SK-N-MC (cell line): ENCODE results near the gene ZNF506.

ENCODE experiments used
- EZH2 ChIP-seq: fragments of 200-600 bp; sonication (generic); IDR thresholded peaks from one replicate; pipeline ENCODE4 v1.6.1; 2017; ENCODE audit warnings: antibody characterized with exemption
- FOXP2 ChIP-seq: optimal IDR thresholded peaks from 2 replicates; pipeline ENCODE3; 2011; ENCODE audit warnings: mild to moderate bottlenecking, moderate library complexity; ENCODE audit not compliant: insufficient read depth; ENCODE audit errors: extremely low read length, control extremely low read depth
- POLR2AphosphoS5 ChIP-seq: IDR thresholded peaks from 2 replicates; pipeline ENCODE4 v1.6.1; 2012; ENCODE audit warnings: mild to moderate bottlenecking, low read depth, low read length, borderline replicate concordance

DNA sequence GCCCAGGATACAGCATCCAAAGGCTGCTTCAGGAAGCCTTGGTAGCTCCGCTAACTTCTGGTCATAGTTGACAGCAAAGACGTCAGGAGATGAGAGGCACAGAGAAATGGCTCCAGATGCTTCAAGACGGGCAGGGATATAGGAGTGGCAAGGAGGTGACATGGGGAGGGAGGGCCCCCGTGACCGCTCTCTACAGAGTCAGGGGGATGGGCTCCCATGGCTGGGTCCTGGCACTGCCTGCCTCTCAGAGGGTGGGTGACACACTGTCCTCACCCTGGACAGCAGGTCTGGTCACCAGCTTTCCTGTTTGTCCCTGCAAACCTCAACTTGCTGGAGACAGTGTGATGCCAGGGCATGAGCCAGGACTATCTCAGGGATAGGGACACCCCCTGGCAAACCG lies 78.4 kb downstream of the ZNF506 start:
- TF ChIP-seq EZH2 (no peak), FOXP2 (no peak), POLR2AphosphoS5 (no peak)
